Fibroblast of mammary gland (primary cell): Measurements from ENCODE around the gene NFKBIL1.

Experiments used
- DNase-seq: peaks from one replicate; pipeline ENCODE4 v3.0.0-alpha.2; 2010; ENCODE audit warnings: low read depth
- H3K4me3 ChIP-seq: 2 replicates; pipeline ENCODE4 v1.5.1; 2011; ENCODE audit warnings: low read depth, mild to moderate bottlenecking, low read length, moderate library complexity; ENCODE audit not compliant: control insufficient read depth
- CTCF ChIP-seq: conservative IDR thresholded peaks from 2 replicates; pipeline ENCODE4 v1.5.1; 2011; ENCODE audit warnings: low read depth, low read length, inconsistent platforms; ENCODE audit not compliant: control insufficient read depth, insufficient read depth

The NFKBIL1 gene

GRCh38 chr6:31573239-31574105 is 26.1 kb downstream of the NFKBIL1 start:
- no peak for DNase-seq
- TF ChIP-seq CTCF, result no peak
- H3K4me3 ChIP-seq, result no peak overlapping the region

- no peak for DNase-seq
- TF ChIP-seq CTCF, result no peak
- H3K4me3 ChIP-seq, result no peak overlapping the region
Measured at GRCh38 chr6:31574106-31575061, 27.0 kb downstream of the NFKBIL1 start.

- DNase-seq, result no peak
- TF ChIP-seq CTCF, result no peak
- H3K4me3 ChIP-seq, result no peak within 1 kb of the TSS
Measured at GRCh38 chr6:31575335-31575901, 28.0 kb downstream of the NFKBIL1 start, which contains the start of gene TNF. Gene TNF (plus strand): TSS chr6:31575565. CDS start chr6:31575742, 177 bp downstream.

DNA sequence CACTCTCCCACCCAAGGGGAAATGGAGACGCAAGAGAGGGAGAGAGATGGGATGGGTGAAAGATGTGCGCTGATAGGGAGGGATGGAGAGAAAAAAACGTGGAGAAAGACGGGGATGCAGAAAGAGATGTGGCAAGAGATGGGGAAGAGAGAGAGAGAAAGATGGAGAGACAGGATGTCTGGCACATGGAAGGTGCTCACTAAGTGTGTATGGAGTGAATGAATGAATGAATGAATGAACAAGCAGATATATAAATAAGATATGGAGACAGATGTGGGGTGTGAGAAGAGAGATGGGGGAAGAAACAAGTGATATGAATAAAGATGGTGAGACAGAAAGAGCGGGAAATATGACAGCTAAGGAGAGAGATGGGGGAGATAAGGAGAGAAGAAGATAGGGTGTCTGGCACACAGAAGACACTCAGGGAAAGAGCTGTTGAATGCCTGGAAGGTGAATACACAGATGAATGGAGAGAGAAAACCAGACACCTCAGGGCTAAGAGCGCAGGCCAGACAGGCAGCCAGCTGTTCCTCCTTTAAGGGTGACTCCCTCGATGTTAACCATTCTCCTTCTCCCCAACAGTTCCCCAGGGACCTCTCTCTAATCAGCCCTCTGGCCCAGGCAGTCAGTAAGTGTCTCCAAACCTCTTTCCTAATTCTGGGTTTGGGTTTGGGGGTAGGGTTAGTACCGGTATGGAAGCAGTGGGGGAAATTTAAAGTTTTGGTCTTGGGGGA is 28.7 kb downstream of the NFKBIL1 start:
- no peak for DNase-seq
- H3K4me3 ChIP-seq, result no peak overlapping the region
- no peak for TF ChIP-seq CTCF

- H3K4me3 ChIP-seq, result no peak overlapping the region
- TF ChIP-seq CTCF, result no peak
- DNase-seq, result no peak
Measured at GRCh38 chr6:31576897-31577578, 29.6 kb downstream of the NFKBIL1 start.
